Immature natural killer cell (primary cell): ENCODE data around the gene WDR83. TPM values are rescaled to one million over a fixed set of nuclear protein-coding genes. Genes with fewer than 3 reads are reported as not detected.
"Not testable (repeated sequence)": the region's sequence is repeated elsewhere in the genome, so short reads cannot be mapped to it uniquely, and the experiment has no call there.

Experiments
- DNase-seq, 3 donors: peaks; one replicate each; pipeline ENCODE4 v3.0.0; 2022; ENCODE audit warnings: mixed read lengths in 1 of 3
- H3K27ac Mint-ChIP-seq, 6 donors: one replicate each; pipeline ENCODE4 v1.8.0; 2020; ENCODE audit warnings: mixed read lengths in 6 of 6, mild to moderate bottlenecking in 5 of 6, inconsistent platforms in 4 of 6, moderate library complexity in 3 of 6
- H3K27me3 Mint-ChIP-seq, 3 donors: one replicate each; pipeline ENCODE4 v1.8.0; 2020 to 2021; ENCODE audit warnings: low read depth in 3 of 3, mild to moderate bottlenecking in 3 of 3, mixed read lengths in 3 of 3, moderate library complexity in 3 of 3, inconsistent platforms in 1 of 3
- H3K36me3 Mint-ChIP-seq, 3 donors: one replicate each; pipeline ENCODE4 v1.8.0; 2020; ENCODE audit warnings: mixed read lengths in 3 of 3, inconsistent platforms in 2 of 3, mild to moderate bottlenecking in 2 of 3
- H3K4me1 Mint-ChIP-seq, 2 donors: one replicate each; pipeline ENCODE4 v1.8.0; 2020; ENCODE audit warnings: inconsistent platforms in 2 of 2, mild to moderate bottlenecking in 2 of 2, mixed read lengths in 2 of 2, moderate library complexity in 1 of 2
- H3K4me3 Mint-ChIP-seq, 5 donors: one replicate each; pipeline ENCODE4 v1.8.0; 2020; ENCODE audit warnings: mild to moderate bottlenecking in 5 of 5, mixed read lengths in 5 of 5, inconsistent platforms in 3 of 5, moderate library complexity in 3 of 5
- H3K9me3 Mint-ChIP-seq, 6 donors: one replicate each; pipeline ENCODE4 v1.8.0; 2020; ENCODE audit warnings: mild to moderate bottlenecking in 6 of 6, mixed read lengths in 6 of 6, inconsistent platforms in 4 of 6, moderate library complexity in 3 of 6
- polyA plus RNA-seq, 3 donors: library from polyadenylated mRNA; unstranded; fragments of 300-500 nt; fragmentation: Illumina TruSeq; gene quantifications; one replicate each; pipeline ENCODE4 v1.2.3, GENCODE V29; 2021

Gene WDR83, protein sequence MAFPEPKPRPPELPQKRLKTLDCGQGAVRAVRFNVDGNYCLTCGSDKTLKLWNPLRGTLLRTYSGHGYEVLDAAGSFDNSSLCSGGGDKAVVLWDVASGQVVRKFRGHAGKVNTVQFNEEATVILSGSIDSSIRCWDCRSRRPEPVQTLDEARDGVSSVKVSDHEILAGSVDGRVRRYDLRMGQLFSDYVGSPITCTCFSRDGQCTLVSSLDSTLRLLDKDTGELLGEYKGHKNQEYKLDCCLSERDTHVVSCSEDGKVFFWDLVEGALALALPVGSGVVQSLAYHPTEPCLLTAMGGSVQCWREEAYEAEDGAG
- polyA plus RNA-seq = 10 to 100 TPM; 19.9 to 30.1 (median 23.2) TPM

DNA sequence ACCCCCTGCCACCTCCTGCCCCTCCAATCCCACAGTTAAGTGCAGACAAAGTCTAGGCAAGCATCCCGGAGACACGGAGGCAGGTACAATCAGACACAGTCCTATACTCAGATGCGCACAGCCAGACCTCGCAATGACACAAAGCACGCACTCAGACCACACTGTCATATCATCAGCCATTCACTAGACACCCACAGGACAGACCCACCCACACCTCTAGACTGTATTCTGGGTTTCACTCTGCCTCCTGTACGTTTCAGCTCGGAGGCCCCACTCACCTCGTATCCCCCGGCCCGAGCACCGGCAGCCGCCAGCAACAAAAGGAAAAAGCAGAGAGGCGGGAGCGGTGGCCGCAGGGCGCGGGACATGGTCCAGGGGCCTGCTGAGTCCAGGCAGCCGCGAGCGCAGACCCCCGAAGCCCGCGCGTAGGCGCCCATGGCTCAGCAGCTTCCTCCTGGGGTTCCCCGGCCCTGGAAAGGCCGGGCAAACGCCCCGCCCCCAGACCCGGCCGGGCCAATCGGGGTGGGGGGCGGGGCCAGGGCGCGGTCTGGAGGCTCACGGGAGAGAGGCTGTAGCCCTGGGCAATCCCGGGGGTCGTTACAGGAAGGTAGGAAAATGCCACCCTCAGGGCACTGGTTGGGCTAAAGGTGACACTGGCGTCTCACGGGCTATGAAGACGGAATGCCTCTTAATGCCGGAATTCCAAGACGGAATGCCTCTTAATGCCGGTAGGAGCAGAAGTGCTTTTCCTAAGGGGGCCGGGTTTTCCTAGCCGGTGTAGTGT is at the start of gene WDR83, which contains the start of gene MAN2B1:
Gene WDR83 (plus strand): TSS at position 543 of the 784 bp plus-strand sequence. CDS start 2,984 bp downstream, outside the sequence.
Gene MAN2B1 (minus strand): TSS at position 478 of the 784 bp plus-strand sequence. CDS start 41 bp downstream, at position 437.
- H3K27ac Mint-ChIP-seq = peak within 1 kb of the TSS; percentile 89 to 100 (median 96)
- H3K9me3 Mint-ChIP-seq = no peaks in the 10 kb centered on the region
- H3K4me1 Mint-ChIP-seq = peaks cover 53 to 54% of the 10 kb centered on the region in 2 donors
- peak within 1 kb of the TSS; percentile 90 to 99 (median 98) for H3K4me3 Mint-ChIP-seq
- H3K27me3 Mint-ChIP-seq = peaks cover 7 to 14% (median 8%) of the 10 kb centered on the region in 3 donors
- DNase-seq = peak; percentile 75 to 79 (median 78)
- H3K36me3 Mint-ChIP-seq = peaks cover 0 to 5% (median 4%) of the 10 kb centered on the region in 3 donors

DNA sequence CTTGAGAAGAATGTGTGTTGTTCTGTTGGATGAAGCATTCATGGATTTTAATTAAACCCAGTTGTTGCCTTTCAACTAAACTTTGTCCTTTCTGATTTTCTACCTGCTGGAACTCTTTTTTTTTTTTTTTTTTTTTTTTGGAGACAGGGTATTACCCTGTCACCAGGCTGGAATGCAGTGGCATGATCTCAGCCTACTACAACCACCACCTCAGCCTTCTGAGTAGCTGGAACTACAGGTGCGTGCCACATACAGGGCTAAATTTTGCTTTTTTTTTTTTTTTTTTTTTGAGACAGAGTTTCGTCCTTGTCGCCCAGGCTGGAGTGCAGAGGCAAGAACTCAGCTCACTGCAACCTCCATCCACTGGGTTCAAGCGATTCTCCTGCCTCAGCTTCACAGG is 49.0 kb upstream of the WDR83 start:
- H3K27me3 Mint-ChIP-seq = peaks cover 0 to 15% (median 4%) of the 10 kb centered on the region in 3 donors
- H3K27ac Mint-ChIP-seq = peak overlapping the region in 1 of 6 donors; percentile 16
- peaks cover 0 to 5% (median 3%) of the 10 kb centered on the region in 3 donors for H3K36me3 Mint-ChIP-seq
- DNase-seq = no peak
- H3K4me3 Mint-ChIP-seq = no peak overlapping the region
- peaks cover 43 to 51% of the 10 kb centered on the region in 2 donors for H3K4me1 Mint-ChIP-seq
- no peaks in the 10 kb centered on the region for H3K9me3 Mint-ChIP-seq

DNA sequence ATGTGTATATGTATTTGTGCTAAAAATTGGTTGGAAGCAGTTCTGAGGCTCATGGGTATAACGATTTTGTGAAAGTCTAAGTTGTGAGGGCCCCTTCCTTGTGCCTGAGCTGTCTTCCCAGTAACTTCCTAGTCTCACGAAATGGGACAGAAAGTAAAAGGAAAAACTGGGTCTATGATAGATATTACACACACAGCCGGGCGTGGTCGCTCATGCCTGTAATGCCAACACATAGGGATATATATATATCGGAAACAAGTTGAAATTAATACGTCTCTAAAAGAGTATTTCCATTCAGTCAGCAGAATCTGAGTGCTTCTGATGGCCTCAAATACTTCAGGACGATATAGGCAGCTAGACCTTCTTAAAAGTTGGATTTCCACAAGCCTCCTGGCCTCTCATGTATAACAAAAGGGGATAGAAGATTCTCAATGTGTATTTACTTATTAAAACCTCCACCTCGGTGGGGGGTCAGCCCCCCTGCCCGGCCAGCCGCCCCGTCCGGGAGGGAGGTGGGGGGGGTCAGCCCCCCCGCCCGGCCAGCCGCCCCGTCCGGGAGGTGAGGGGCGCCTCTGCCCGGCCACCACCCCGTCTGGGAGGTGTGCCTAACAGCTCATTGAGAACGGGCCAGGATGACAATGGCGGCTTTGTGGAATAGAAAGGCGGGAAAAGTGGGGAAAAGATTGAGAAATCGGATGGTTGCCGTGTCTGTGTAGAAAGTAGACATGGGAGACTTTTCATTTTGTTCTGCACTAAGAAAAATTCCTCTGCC is 45.2 kb upstream of the WDR83 start:
- H3K4me1 Mint-ChIP-seq = peaks cover 20% of the 10 kb centered on the region in 2 donors
- DNase-seq, H3K9me3 Mint-ChIP-seq, H3K4me3 Mint-ChIP-seq, H3K27ac Mint-ChIP-seq, H3K36me3 Mint-ChIP-seq, H3K27me3 Mint-ChIP-seq: not testable (repeated sequence)

DNA sequence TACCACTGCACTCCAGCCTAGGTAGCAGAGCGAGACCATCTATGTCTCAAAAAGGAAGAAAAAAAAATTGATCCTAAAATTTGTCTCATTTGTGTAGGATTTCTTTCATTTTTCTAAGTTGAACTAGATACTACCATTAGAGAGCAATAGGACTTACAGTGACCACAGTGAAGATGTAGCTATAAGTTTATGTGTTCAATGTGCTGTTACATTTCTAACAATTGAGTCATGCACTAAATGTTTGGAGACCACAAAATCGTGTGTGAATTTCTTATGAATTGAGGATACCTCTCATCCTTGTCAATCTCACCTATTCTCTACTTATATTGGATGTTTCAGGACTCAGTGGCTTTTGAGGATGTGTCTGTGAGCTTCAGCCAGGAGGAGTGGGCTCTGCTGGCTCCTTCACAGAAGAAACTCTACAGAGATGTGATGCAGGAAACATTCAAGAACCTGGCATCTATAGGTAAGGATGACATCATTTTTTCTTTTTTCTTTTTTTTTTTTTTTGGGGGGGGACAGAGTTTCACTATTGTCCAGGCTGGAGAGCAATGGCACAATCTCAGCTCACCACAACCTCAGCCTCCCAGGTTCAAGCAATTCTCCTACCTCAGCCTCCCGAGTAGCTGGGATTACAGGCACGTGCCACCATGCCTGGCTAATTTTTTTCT is 43.1 kb upstream of the WDR83 start:
- no peak for DNase-seq
- H3K4me1 Mint-ChIP-seq = peaks cover 13% of the 10 kb centered on the region in 2 donors
- peak overlapping the region in 1 of 6 donors; percentile 16 for H3K27ac Mint-ChIP-seq
- peaks cover 18 to 20% (median 19%) of the 10 kb centered on the region in 3 donors for H3K36me3 Mint-ChIP-seq
- peaks cover 0 to 13% (median 8%) of the 10 kb centered on the region in 6 donors for H3K9me3 Mint-ChIP-seq
- peaks cover 0 to 2% (median 1%) of the 10 kb centered on the region in 3 donors for H3K27me3 Mint-ChIP-seq
- H3K4me3 Mint-ChIP-seq = no peak overlapping the region

DNA sequence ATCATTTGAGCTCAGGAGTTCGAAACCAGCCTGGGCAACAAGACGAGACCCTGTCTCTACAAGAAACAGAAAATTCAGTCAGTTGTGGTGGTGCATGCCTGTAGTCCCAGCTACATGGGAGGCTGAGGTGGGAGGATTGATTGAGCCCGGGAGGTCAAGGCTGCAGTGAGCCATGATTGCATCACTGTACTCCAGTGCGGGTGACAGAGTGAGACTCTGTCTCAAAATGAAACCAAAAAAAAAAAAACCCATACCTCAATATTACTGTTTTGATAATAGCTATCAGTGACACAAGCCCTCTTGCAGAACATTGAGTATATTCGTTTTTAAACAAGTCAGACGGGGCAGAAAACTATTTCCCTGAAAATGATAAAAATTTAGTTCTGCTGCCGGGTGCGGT is 39.6 kb upstream of the WDR83 start:
- H3K36me3 Mint-ChIP-seq = peaks cover 27 to 32% (median 31%) of the 10 kb centered on the region in 3 donors
- peaks cover 1 to 6% of the 10 kb centered on the region in 2 donors for H3K4me1 Mint-ChIP-seq
- no peak overlapping the region for H3K27ac Mint-ChIP-seq
- H3K4me3 Mint-ChIP-seq = no peak overlapping the region
- peaks cover 0 to 13% (median 11%) of the 10 kb centered on the region in 6 donors for H3K9me3 Mint-ChIP-seq
- peaks cover 0 to 1% (median 0%) of the 10 kb centered on the region in 3 donors for H3K27me3 Mint-ChIP-seq
- DNase-seq = no peak

DNA sequence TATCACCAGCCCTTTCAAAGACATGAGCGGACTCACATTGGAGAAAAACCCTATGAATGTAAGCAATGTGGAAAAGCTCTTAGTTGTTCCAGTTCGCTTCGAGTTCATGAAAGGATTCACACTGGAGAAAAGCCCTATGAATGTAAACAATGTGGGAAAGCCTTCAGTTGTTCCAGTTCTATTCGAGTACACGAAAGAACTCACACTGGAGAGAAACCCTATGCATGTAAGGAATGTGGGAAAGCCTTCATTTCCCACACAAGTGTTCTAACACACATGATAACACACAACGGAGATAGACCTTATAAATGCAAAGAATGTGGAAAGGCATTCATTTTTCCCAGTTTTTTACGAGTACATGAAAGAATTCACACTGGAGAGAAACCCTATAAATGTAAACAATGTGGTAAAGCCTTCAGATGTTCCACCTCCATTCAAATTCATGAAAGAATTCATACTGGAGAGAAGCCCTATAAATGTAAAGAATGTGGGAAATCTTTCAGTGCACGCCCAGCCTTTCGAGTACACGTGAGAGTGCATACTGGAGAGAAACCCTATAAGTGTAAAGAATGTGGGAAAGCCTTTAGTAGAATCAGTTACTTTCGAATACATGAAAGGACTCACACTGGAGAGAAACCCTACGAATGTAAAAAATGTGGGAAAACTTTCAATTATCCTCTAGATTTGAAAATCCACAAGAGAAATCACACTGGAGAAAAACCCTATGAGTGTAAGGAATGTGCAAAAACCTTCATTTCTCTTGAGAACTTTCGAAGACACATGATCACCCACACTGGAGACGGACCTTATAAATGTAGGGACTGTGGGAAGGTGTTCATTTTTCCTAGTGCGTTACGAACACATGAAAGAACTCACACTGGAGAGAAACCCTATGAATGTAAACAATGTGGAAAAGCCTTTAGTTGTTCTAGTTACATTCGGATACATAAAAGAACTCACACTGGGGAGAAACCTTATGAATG is 38.3 kb upstream of the WDR83 start:
- Mint-ChIP-seq H3K27me3 (peaks cover 0 to 1% (median 0%) of the 10 kb centered on the region in 3 donors), H3K36me3 (peaks cover 27 to 32% (median 31%) of the 10 kb centered on the region in 3 donors), H3K4me1 (peaks cover 0 to 6% of the 10 kb centered on the region in 2 donors), H3K4me3 (no peak overlapping the region), H3K27ac (no peak overlapping the region), H3K9me3 (peaks cover 0 to 13% (median 11%) of the 10 kb centered on the region in 6 donors)
- DNase-seq = no peak

DNA sequence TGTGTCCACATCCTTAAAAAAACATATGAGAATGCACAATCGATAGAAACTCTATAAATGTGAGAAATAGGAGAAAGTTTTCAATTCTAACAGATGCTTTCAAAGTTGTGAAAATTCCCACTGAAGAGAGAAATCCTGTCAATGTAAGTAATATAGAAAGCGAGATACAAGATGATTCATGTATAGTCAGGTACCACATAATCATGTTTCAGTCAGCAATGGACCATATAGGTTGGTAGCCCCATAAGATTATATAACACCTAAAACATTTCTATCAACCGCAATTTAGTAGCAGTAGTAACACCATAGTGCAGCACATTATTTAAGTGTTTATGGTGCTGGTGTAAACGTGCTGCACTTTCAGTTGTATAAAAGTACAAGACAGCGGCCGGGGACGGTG is 37.4 kb upstream of the WDR83 start:
- H3K4me3 Mint-ChIP-seq = no peak overlapping the region
- H3K36me3 Mint-ChIP-seq = peaks cover 27 to 32% (median 31%) of the 10 kb centered on the region in 3 donors
- H3K9me3 Mint-ChIP-seq = peaks cover 0 to 13% (median 11%) of the 10 kb centered on the region in 6 donors
- no peak for DNase-seq
- peaks cover 0 to 6% of the 10 kb centered on the region in 2 donors for H3K4me1 Mint-ChIP-seq
- no peaks in the 10 kb centered on the region for H3K27me3 Mint-ChIP-seq
- H3K27ac Mint-ChIP-seq = no peak overlapping the region

DNA sequence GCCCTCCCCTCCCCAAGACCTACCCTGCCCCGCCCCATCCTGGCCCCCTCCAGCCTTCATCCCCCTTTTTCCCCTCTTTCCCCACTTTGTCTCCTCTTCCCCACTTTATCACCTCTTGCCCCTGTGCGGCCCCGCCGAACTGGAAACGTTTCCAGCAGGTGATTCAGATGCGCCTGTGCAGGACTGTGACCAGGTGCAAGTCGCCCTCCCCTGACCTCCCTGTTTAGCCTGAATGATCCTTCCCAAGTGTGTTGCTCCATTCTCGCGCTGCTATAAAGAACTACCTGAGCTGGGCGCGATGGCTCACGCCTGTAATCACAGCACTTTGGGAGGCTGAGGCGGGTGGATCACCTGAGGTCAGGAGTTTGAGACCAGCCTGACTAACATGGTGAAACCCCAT is 30.0 kb upstream of the WDR83 start:
- no peak for DNase-seq
- Mint-ChIP-seq H3K4me1 (peaks cover 8 to 10% of the 10 kb centered on the region in 2 donors), H3K27me3 (peaks cover 0 to 5% (median 0%) of the 10 kb centered on the region in 3 donors), H3K27ac (no peak overlapping the region), H3K36me3 (no peaks in the 10 kb centered on the region), H3K4me3 (no peak overlapping the region), H3K9me3 (no peaks in the 10 kb centered on the region)

DNA sequence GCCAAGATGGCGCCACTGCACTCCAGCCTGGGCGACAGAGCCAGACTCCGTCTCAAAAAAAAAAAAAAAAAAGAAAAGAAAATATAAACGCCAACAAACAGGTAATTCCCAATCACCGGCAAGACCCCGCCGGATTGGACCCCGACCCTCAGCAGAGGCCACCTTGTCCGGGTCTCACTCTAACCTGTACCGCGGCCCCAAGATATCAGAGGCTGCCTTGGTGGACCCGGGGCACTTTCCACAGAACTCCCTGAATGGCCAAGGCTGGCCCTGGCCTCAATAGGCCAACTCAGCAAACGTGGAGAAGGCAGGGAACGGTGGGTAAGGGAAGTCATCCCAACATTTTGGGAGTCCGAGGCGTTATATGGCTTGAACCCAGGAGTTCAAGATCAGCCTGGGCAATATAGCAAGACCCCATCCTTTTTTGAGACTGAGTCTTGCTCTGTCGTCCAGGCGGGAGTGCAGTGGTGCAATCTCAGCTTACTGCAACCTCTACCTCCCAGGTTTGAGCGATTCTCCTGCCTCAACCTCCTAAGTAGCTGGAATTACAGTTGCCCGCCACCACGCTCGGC is 27.9 kb upstream of the WDR83 start:
- Mint-ChIP-seq H3K27me3 (peaks cover 0 to 5% (median 0%) of the 10 kb centered on the region in 3 donors), H3K9me3 (no peaks in the 10 kb centered on the region), H3K4me1 (peaks cover 8 to 10% of the 10 kb centered on the region in 2 donors), H3K36me3 (no peaks in the 10 kb centered on the region), H3K27ac (no peak overlapping the region), H3K4me3 (no peak overlapping the region)
- no peak for DNase-seq

DNA sequence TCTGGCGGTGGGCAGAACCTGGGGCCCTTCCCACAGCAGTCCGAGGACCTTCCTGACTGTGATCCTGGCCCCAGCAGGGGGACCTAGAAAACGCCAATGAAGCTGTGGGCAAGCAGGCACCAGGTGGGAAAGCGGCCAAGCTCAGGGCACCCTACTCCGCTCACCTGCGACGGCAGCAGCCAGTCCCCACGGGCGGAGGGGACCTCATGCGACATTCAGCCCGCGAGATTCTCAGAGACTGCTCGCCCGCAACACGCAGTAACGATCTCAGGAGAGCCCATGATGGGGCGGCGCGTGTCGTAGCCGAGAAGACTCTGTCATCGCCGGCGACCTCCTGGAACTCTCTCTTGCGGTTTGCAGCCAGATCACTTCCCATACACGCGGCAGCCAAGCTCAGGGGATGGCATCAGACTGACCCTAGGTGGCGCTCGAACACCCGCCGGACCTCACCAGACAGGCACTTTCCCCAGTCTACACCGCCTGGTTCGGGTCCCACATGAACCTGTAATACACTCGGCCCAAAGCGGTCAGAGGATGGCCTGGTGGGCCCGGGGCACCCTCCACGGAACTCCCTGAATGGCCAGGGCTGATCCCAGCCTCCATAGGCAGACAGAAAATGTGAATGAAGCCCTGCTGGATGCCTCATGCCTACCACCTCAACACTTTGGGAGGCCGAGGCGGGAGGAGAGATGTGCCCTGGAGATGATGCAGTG is 26.6 kb upstream of the WDR83 start:
- DNase-seq = peak; percentile 74 to 75 (median 74)
- no peaks in the 10 kb centered on the region for H3K9me3 Mint-ChIP-seq
- H3K27ac Mint-ChIP-seq = peak overlapping the region in 5 of 6 donors; percentile 15 to 81 (median 43)
- peaks cover 8 to 10% of the 10 kb centered on the region in 2 donors for H3K4me1 Mint-ChIP-seq
- peaks cover 0 to 5% (median 0%) of the 10 kb centered on the region in 3 donors for H3K27me3 Mint-ChIP-seq
- peak overlapping the region; percentile 64 to 86 (median 78) for H3K4me3 Mint-ChIP-seq
- no peaks in the 10 kb centered on the region for H3K36me3 Mint-ChIP-seq

DNA sequence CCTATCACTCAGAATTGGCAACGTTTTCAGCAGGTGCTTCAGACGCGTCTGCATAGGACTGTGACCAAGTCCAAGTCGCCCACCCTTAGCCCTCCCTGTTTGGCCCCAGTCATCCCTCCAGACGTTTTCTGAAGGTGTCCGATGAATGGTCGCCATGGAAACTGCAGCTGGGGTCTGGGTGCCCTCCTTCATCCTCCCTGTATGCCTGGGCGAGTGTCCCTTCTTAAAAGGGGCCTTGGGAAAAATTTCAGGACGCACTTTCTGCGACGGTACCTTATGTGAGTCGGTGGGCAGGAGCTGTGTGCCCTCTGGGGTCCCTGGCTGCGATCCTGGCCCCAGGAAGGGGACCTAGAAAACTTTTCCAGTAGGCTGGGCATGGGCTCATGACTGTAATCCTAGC is 25.2 kb upstream of the WDR83 start:
- no peaks in the 10 kb centered on the region for H3K36me3 Mint-ChIP-seq
- H3K27ac Mint-ChIP-seq = no peak overlapping the region
- no peak for DNase-seq
- no peak overlapping the region for H3K4me3 Mint-ChIP-seq
- H3K27me3 Mint-ChIP-seq = peaks cover 0 to 7% (median 2%) of the 10 kb centered on the region in 3 donors
- H3K4me1 Mint-ChIP-seq = peaks cover 8 to 10% of the 10 kb centered on the region in 2 donors
- no peaks in the 10 kb centered on the region for H3K9me3 Mint-ChIP-seq
